ENCODE results near the gene ADAMTS5.

The ADAMTS5 gene

GRCh38 chr21:26965040-26965906 is 1.6 kb downstream of the ADAMTS5 start:
- peak overlapping the region; percentile 47 for H3K27ac ChIP-seq (ENCODE audit: low read length)
- no peaks in the 10 kb centered on the region for H3K36me3 ChIP-seq (ENCODE audit: control insufficient read depth in 1 of 2, insufficient read depth in 2 of 2, low read length in 2 of 2)
- no peaks in the 10 kb centered on the region for H3K27me3 ChIP-seq (ENCODE audit: low read depth, low read length)

GRCh38 chr21:26964170-26964778 is 2.6 kb downstream of the ADAMTS5 start:
- peaks cover 0 to 22% of the 10 kb centered on the region in 2 donors for H3K4me1 ChIP-seq (ENCODE audit: control insufficient read depth in 1 of 2, insufficient read depth in 2 of 2, low read length in 2 of 2)
- H3K36me3 ChIP-seq (ENCODE audit: control insufficient read depth in 1 of 2, insufficient read depth in 2 of 2, low read length in 2 of 2): no peaks in the 10 kb centered on the region
- H3K27ac ChIP-seq (ENCODE audit: low read length): peak overlapping the region; percentile 47
- H3K9me3 ChIP-seq (ENCODE audit: control insufficient read depth in 1 of 2, low read length in 2 of 2): no peaks in the 10 kb centered on the region
- peak overlapping the region; percentile 49 to 83 for H3K4me3 ChIP-seq (ENCODE audit: low read depth in 1 of 2, low read length in 2 of 2)
- no peaks in the 10 kb centered on the region for H3K27me3 ChIP-seq (ENCODE audit: low read depth, low read length)

More at GRCh38 chr21:26965040-26965906, 1.6 kb downstream of the ADAMTS5 start:
- peak overlapping the region; percentile 49 to 83 for H3K4me3 ChIP-seq (ENCODE audit: low read depth in 1 of 2, low read length in 2 of 2)
- H3K4me1 ChIP-seq (ENCODE audit: control insufficient read depth in 1 of 2, insufficient read depth in 2 of 2, low read length in 2 of 2): peaks cover 0 to 22% of the 10 kb centered on the region in 2 donors
- no peaks in the 10 kb centered on the region for H3K9me3 ChIP-seq (ENCODE audit: control insufficient read depth in 1 of 2, low read length in 2 of 2)

GRCh38 chr21:26962621-26963181 is 4.2 kb downstream of the ADAMTS5 start:
- Histone ChIP-seq H3K4me3 (ENCODE audit: low read depth in 1 of 2, low read length in 2 of 2) (peak overlapping the region; percentile 16 to 20), H3K9me3 (ENCODE audit: control insufficient read depth in 1 of 2, low read length in 2 of 2) (no peaks in the 10 kb centered on the region), H3K4me1 (ENCODE audit: control insufficient read depth in 1 of 2, insufficient read depth in 2 of 2, low read length in 2 of 2) (peaks cover 5 to 19% of the 10 kb centered on the region in 2 donors), H3K27me3 (ENCODE audit: low read depth, low read length) (no peaks in the 10 kb centered on the region), H3K27ac (ENCODE audit: low read length) (no peak overlapping the region), H3K36me3 (ENCODE audit: control insufficient read depth in 1 of 2, insufficient read depth in 2 of 2, low read length in 2 of 2) (no peaks in the 10 kb centered on the region)

GRCh38 chr21:26961698-26962097 is 5.2 kb downstream of the ADAMTS5 start:
- Histone ChIP-seq H3K4me1 (ENCODE audit: control insufficient read depth in 1 of 2, insufficient read depth in 2 of 2, low read length in 2 of 2) (peaks cover 5 to 9% of the 10 kb centered on the region in 2 donors), H3K27ac (ENCODE audit: low read length) (no peak overlapping the region), H3K36me3 (ENCODE audit: control insufficient read depth in 1 of 2, insufficient read depth in 2 of 2, low read length in 2 of 2) (no peaks in the 10 kb centered on the region), H3K9me3 (ENCODE audit: control insufficient read depth in 1 of 2, low read length in 2 of 2) (no peaks in the 10 kb centered on the region), H3K4me3 (ENCODE audit: low read depth in 1 of 2, low read length in 2 of 2) (no peak overlapping the region), H3K27me3 (ENCODE audit: low read depth, low read length) (no peaks in the 10 kb centered on the region)

- Histone ChIP-seq H3K4me3 (ENCODE audit: low read depth in 1 of 2, low read length in 2 of 2) (no peak overlapping the region), H3K4me1 (ENCODE audit: control insufficient read depth in 1 of 2, insufficient read depth in 2 of 2, low read length in 2 of 2) (peaks cover 3 to 5% of the 10 kb centered on the region in 2 donors), H3K9me3 (ENCODE audit: control insufficient read depth in 1 of 2, low read length in 2 of 2) (no peaks in the 10 kb centered on the region), H3K27ac (ENCODE audit: low read length) (no peak overlapping the region), H3K36me3 (ENCODE audit: control insufficient read depth in 1 of 2, insufficient read depth in 2 of 2, low read length in 2 of 2) (no peaks in the 10 kb centered on the region), H3K27me3 (ENCODE audit: low read depth, low read length) (no peaks in the 10 kb centered on the region)
Measured at GRCh38 chr21:26958788-26959187, 8.1 kb downstream of the ADAMTS5 start.

- H3K4me3 ChIP-seq (ENCODE audit: low read depth in 1 of 2, low read length in 2 of 2): no peak overlapping the region
- no peak overlapping the region for H3K27ac ChIP-seq (ENCODE audit: low read length)
- no peaks in the 10 kb centered on the region for H3K9me3 ChIP-seq (ENCODE audit: control insufficient read depth in 1 of 2, low read length in 2 of 2)
- no peaks in the 10 kb centered on the region for H3K27me3 ChIP-seq (ENCODE audit: low read depth, low read length)
- no peaks in the 10 kb centered on the region for H3K36me3 ChIP-seq (ENCODE audit: control insufficient read depth in 1 of 2, insufficient read depth in 2 of 2, low read length in 2 of 2)
- peaks cover 3 to 5% of the 10 kb centered on the region in 2 donors for H3K4me1 ChIP-seq (ENCODE audit: control insufficient read depth in 1 of 2, insufficient read depth in 2 of 2, low read length in 2 of 2)
Measured at GRCh38 chr21:26956813-26957212, 10.1 kb downstream of the ADAMTS5 start.

- H3K4me3 ChIP-seq (ENCODE audit: low read depth in 1 of 2, low read length in 2 of 2): no peak overlapping the region
- no peaks in the 10 kb centered on the region for H3K9me3 ChIP-seq (ENCODE audit: control insufficient read depth in 1 of 2, low read length in 2 of 2)
- peaks cover 3 to 5% of the 10 kb centered on the region in 2 donors for H3K4me1 ChIP-seq (ENCODE audit: control insufficient read depth in 1 of 2, insufficient read depth in 2 of 2, low read length in 2 of 2)
- no peak overlapping the region for H3K27ac ChIP-seq (ENCODE audit: low read length)
- H3K36me3 ChIP-seq (ENCODE audit: control insufficient read depth in 1 of 2, insufficient read depth in 2 of 2, low read length in 2 of 2): no peaks in the 10 kb centered on the region
- no peaks in the 10 kb centered on the region for H3K27me3 ChIP-seq (ENCODE audit: low read depth, low read length)
Measured at GRCh38 chr21:26956216-26956615, 10.7 kb downstream of the ADAMTS5 start.

GRCh38 chr21:26954662-26955121 is 12.2 kb downstream of the ADAMTS5 start:
- H3K36me3 ChIP-seq (ENCODE audit: control insufficient read depth in 1 of 2, insufficient read depth in 2 of 2, low read length in 2 of 2): no peaks in the 10 kb centered on the region
- no peaks in the 10 kb centered on the region for H3K27me3 ChIP-seq (ENCODE audit: low read depth, low read length)
- no peak overlapping the region for H3K27ac ChIP-seq (ENCODE audit: low read length)
- no peak overlapping the region for H3K4me3 ChIP-seq (ENCODE audit: low read depth in 1 of 2, low read length in 2 of 2)
- H3K4me1 ChIP-seq (ENCODE audit: control insufficient read depth in 1 of 2, insufficient read depth in 2 of 2, low read length in 2 of 2): peaks cover 3 to 5% of the 10 kb centered on the region in 2 donors
- no peaks in the 10 kb centered on the region for H3K9me3 ChIP-seq (ENCODE audit: control insufficient read depth in 1 of 2, low read length in 2 of 2)

- Histone ChIP-seq H3K27ac (ENCODE audit: low read length) (no peak overlapping the region), H3K4me1 (ENCODE audit: control insufficient read depth in 1 of 2, insufficient read depth in 2 of 2, low read length in 2 of 2) (peaks cover 0 to 3% of the 10 kb centered on the region in 2 donors), H3K4me3 (ENCODE audit: low read depth in 1 of 2, low read length in 2 of 2) (no peak overlapping the region), H3K9me3 (ENCODE audit: control insufficient read depth in 1 of 2, low read length in 2 of 2) (no peaks in the 10 kb centered on the region), H3K27me3 (ENCODE audit: low read depth, low read length) (no peaks in the 10 kb centered on the region), H3K36me3 (ENCODE audit: control insufficient read depth in 1 of 2, insufficient read depth in 2 of 2, low read length in 2 of 2) (no peaks in the 10 kb centered on the region)
Measured at GRCh38 chr21:26952374-26953066, 14.4 kb downstream of the ADAMTS5 start.

- H3K27ac ChIP-seq (ENCODE audit: low read length): no peak overlapping the region
- no peaks in the 10 kb centered on the region for H3K27me3 ChIP-seq (ENCODE audit: low read depth, low read length)
- no peaks in the 10 kb centered on the region for H3K36me3 ChIP-seq (ENCODE audit: control insufficient read depth in 1 of 2, insufficient read depth in 2 of 2, low read length in 2 of 2)
- H3K9me3 ChIP-seq (ENCODE audit: control insufficient read depth in 1 of 2, low read length in 2 of 2): no peaks in the 10 kb centered on the region
- H3K4me3 ChIP-seq (ENCODE audit: low read depth in 1 of 2, low read length in 2 of 2): no peak overlapping the region
- peaks cover 0 to 7% of the 10 kb centered on the region in 2 donors for H3K4me1 ChIP-seq (ENCODE audit: control insufficient read depth in 1 of 2, insufficient read depth in 2 of 2, low read length in 2 of 2)
Measured at GRCh38 chr21:26949830-26950229, 17.1 kb downstream of the ADAMTS5 start.

GRCh38 chr21:26948194-26948593 is 18.7 kb downstream of the ADAMTS5 start:
- H3K27ac ChIP-seq (ENCODE audit: low read length): no peak overlapping the region
- H3K36me3 ChIP-seq (ENCODE audit: control insufficient read depth in 1 of 2, insufficient read depth in 2 of 2, low read length in 2 of 2): no peaks in the 10 kb centered on the region
- no peak overlapping the region for H3K4me3 ChIP-seq (ENCODE audit: low read depth in 1 of 2, low read length in 2 of 2)
- H3K9me3 ChIP-seq (ENCODE audit: control insufficient read depth in 1 of 2, low read length in 2 of 2): no peaks in the 10 kb centered on the region
- H3K4me1 ChIP-seq (ENCODE audit: control insufficient read depth in 1 of 2, insufficient read depth in 2 of 2, low read length in 2 of 2): peaks cover 0 to 7% of the 10 kb centered on the region in 2 donors
- H3K27me3 ChIP-seq (ENCODE audit: low read depth, low read length): no peaks in the 10 kb centered on the region
